ENCODE results near the gene COL16A1.

Gene COL16A1

GRCh38 chr1:31705080-31705866 lies 1.5 kb upstream of the COL16A1 start:
- DNase-seq, result peak; percentile 59

DNA sequence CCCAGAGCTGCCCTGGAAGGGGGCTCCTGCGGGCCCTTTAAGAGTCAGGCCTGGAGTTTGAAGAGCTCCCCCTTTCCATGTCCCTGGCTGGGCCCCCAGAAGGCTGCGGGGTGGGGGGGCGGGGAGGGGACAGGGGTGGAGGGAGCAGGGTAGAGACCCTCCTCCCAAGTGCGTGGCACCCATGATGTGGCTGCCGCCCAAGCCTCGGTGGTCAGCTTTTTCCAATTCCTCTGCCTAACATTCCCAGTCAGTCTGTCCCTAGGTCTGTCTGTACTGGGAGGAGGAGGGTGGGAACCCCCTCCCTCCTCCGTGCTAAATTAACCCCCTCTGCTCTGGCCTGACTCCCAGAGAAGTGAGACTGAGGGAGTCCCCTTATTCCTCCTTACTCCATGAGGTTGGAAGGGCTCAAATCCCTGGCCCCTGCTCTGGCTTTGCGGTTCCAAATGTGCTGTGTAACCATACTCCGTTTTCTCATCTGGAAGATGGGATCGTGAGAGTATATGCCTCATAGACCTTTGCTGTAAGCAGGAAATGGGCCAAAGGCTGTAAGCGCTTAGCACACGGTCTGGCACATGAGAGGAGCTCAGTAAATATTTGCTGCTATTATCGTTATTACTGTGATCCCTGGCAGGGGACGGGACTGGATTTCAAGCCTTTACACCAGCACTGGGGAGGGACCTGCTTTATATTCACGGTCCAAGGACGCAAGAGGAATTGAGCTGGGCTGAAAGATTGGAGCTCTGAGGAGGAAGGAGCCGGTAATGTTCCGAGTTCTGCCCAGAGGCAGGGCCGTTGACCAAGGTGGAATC lies 658 bp upstream of the COL16A1 start:
- DNase-seq, result peak; percentile 75

GRCh38 chr1:31702836-31703404 lies 897 bp downstream of the COL16A1 start:
- DNase-seq, result no peak

- peak; percentile 83 for DNase-seq
Measured at GRCh38 chr1:31701091-31701736, 2.6 kb downstream of the COL16A1 start.

DNA sequence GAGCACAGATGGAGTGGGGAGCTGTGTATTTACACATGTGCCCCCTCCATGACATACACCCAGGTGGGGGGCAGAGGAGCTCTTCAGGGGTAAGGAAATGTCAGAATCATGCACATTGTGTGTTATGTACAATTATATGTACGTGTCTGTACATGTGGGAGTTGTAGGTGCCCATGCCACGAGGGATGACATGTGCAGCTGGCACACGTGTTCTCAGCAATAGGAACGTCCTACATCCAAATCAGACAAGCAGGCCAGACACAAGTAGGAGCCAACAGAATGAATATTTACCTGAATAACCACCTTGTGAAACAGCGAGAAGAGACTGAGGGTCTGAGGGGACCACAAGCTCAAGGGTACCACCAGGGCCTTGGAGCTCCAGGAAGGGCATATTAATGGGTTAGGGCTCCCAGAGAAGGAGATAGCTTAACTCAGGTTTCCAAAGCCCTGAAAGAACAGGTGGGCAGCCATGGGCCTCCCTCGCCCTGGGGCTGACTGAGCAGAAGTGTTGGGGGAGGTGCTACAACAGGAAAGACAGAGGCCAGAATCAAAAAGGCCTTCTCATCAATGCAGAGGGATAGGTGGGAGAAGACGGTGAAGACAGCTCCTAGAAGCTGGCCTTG lies 3.2 kb downstream of the COL16A1 start:
- peak; percentile 67 for DNase-seq

GRCh38 chr1:31699341-31699891 lies 4.4 kb downstream of the COL16A1 start:
- no peak for DNase-seq

DNA sequence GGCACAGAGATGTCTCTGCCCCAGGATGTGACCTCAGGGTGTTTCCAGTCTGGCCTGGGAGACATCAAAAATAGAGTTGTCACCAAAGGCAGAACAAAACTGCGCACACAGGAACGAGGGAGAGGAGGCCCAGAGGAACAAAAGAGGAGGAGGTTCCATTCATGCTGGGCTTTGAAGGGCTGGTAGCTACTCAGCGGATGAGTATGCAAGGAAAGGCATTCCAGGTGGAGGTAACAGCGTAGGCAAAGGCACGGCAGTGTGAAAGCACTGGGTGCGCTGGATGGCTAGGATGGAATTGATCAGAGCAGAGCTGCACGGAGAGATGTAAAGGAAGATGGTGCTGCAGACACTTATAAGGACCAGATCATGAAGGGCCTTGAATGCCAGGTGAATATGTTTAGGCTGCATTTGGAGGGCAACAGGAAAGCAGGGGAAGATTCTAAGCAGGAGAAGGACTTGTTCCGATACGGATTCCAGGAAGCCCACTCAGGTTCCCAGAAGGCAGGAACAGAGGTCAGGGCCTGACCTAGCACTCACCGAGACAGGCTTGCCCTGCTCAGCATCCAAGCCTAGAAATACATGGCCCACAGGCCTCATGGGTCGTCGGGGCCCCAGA lies 6.3 kb downstream of the COL16A1 start:
- no peak for DNase-seq

DNA sequence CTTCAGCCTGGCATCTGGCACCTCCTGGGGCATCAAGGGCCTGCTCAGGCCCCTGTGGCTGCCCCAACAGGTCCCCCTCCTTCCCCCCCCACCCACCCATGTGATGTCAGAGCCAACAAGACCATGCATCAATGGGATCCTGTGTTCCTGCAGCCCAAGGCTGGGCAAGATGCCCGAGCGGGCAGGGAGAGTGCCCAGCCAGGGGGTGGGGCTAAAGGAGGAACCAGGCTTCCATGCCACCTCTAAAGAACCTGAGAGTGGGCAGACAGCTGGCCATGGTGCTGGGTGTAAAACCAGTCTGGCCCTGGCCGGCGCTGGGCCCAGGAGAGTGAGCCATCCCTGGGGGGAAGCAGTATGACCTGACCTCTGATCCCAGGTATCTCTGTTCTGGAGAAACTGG lies 7.6 kb downstream of the COL16A1 start:
- DNase-seq, result no peak

GRCh38 chr1:31695327-31695726 lies 8.5 kb downstream of the COL16A1 start:
- DNase-seq, result no peak

GRCh38 chr1:31694964-31695313 lies 8.9 kb downstream of the COL16A1 start:
- DNase-seq, result no peak

GRCh38 chr1:31694069-31694963 lies 9.5 kb downstream of the COL16A1 start:
- DNase-seq, result no peak

- DNase-seq, result no peak
Measured at GRCh38 chr1:31693231-31693630, 10.6 kb downstream of the COL16A1 start.

DNA sequence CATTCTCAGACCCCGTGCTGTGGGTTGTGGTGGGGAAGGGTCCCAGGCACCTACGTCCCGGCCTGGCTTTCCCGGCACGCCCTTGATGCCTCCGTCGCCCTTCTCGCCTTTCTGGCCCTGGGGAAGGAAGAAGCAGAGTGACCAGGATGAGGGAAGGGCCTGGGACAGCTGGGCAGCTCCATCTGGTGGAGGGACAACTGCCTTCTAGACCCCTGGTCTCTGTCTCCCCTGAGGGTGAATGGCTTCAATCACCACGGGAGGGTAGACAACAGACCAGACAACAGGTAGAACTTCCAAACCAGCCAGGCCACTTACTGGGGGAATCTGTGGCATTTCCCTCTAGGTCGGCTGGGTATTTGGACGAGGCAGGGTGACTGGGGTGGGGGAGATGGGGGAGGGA lies 11.9 kb downstream of the COL16A1 start:
- no peak for DNase-seq

GRCh38 chr1:31691446-31691845 lies 12.4 kb downstream of the COL16A1 start:
- no peak for DNase-seq

- no peak for DNase-seq
Measured at GRCh38 chr1:31690921-31691320, 12.9 kb downstream of the COL16A1 start.

DNA sequence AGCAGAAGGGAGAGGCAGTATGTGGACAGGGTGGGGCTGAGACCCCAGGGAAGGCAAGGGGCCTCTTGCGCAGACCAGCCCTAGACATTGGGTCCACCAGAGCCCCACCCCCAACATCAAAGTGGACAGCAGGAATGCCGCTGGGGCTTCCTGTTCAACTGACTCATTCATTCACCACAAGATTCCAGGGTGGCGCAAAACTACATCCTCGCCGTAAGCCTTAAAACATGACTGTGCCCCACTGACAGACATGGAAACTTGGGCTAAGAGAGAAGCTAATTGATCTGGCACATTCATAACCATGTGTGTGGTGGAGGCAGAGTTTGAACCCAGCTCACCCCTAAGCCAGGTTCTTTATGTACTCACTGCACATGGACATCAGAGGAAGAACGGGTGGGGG lies 14.0 kb downstream of the COL16A1 start:
- DNase-seq, result no peak

DNA sequence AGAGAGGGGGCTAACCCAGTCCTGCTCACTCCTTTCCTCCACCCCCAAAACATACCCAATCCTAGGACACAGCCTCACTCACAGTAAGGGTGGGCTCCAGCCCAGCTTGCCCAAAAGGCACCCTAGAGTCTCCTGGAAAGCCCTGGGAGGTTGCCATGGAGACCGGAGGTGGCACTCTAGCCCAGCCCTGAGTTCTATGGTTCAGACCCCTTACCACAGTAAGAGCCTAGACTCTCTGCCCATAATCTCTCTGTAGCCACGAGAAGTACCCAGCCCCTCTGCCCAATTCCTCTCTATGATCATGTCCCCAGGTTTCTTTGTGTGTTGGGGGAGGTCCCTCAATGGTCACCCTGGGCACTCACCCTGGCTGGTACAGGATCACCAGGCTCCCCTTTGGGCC lies 14.4 kb downstream of the COL16A1 start:
- no peak for DNase-seq

GRCh38 chr1:31688233-31688918 lies 15.4 kb downstream of the COL16A1 start:
- DNase-seq, result no peak

DNA sequence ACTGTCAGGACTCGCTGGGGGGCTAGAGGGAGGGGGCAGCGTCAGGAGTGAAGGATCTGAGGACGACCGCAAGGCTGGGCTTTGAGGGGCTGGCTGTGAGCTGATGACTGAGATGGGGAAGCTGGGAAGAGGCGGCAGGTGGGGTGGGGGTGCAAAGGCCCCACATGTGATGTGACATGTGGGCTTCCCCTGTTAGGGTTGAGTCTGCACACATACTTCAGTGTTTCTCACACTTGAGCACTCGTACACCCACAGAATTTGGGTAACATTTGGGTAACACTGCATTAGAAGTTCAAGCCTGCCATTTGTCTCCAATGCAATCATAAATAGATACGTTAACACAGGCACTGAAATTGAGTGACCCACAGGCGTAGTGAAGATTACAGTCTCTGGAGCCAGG lies 16.2 kb downstream of the COL16A1 start:
- no peak for DNase-seq

DNA sequence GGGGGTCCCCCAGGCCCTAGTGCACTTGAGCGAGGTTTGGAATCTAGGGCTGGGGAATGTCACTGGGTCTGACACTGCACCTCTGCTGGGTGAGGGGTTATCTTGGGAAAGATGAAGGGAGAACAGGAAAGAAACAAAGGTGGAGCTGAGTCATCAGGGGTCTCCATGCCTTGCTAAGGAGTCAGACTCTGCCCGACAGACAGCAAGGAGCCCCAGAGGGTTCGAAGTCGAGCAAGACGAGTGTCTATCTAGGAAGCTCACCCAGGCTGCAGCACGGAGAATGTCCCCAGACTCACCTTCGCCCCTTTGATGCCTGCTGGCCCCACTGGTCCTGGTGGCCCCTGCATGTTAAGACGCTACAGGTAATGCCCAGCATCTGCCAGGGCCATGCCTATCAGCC lies 18.0 kb downstream of the COL16A1 start:
- no peak for DNase-seq

DNA sequence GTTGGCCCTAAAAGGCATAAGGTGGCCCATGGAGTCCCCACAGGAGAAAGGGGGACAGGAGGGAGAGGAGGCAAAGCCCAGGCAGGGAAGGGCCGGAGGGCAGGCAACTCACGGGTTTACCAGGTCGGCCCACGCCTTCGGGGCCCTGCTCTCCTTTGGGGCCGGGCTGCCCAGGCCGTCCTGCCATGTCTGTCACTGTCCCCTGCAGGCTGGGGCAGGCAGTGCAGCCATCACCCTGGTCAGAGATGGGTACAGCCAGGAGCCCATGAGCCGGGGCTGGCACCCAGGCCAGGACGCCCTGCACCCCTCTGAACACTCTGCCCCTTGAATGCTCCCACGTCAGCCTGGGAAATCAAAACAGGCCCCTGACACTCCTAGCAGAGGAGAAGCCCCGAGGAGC lies 19.8 kb downstream of the COL16A1 start:
- DNase-seq, result peak; percentile 72
